ENCODE data around the gene DCLK2. TPM values are rescaled to one million over a fixed set of nuclear protein-coding genes. Genes with fewer than 3 reads are reported as not detected.

Gene DCLK2
- total RNA-seq, 1 experiment from 2014 or later, result 1.2 TPM

DNA sequence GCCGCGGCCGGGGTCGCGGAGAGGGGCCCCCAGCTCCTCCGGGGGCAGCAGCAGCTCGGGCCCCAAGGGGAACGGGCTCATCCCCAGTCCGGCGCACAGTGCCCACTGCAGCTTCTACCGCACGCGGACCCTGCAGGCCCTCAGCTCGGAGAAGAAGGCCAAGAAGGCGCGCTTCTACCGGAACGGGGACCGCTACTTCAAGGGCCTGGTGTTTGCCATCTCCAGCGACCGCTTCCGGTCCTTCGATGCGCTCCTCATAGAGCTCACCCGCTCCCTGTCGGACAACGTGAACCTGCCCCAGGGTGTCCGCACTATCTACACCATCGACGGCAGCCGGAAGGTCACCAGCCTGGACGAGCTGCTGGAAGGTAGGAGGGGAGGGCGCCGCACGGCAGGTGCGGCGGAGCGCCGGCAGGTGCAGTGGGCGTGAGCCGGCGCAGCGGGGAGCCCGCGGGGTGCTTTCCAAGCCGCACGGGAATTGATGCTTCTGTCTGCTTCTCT lies 886 bp downstream of the DCLK2 start:
- no peaks in the 10 kb centered on the region for H3K36me3 ChIP-seq (ENCODE audit: low read depth, low read length)
- H3K4me2 ChIP-seq (ENCODE audit: low read length), result peak overlapping the region; percentile 97
- no peak overlapping the region for H3K27ac ChIP-seq (ENCODE audit: low read length)
- ChIA-PET CTCF (interaction anchor here (0.6 to 1.1 kb wide), 2 partner anchors 36 to 81 kb away, joined by 3 to 4 read pairs; no protein-coding TSS in a partner anchor), POLR2A (ENCODE audit: unreplicated experiment) (no interaction called here)
- TF ChIP-seq, protein P1, sequence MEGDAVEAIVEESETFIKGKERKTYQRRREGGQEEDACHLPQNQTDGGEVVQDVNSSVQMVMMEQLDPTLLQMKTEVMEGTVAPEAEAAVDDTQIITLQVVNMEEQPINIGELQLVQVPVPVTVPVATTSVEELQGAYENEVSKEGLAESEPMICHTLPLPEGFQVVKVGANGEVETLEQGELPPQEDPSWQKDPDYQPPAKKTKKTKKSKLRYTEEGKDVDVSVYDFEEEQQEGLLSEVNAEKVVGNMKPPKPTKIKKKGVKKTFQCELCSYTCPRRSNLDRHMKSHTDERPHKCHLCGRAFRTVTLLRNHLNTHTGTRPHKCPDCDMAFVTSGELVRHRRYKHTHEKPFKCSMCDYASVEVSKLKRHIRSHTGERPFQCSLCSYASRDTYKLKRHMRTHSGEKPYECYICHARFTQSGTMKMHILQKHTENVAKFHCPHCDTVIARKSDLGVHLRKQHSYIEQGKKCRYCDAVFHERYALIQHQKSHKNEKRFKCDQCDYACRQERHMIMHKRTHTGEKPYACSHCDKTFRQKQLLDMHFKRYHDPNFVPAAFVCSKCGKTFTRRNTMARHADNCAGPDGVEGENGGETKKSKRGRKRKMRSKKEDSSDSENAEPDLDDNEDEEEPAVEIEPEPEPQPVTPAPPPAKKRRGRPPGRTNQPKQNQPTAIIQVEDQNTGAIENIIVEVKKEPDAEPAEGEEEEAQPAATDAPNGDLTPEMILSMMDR (conservative IDR thresholded peaks at IDR 0.05; ENCODE audit: low read depth, low read length), result 0 out of 2 replicates have a peak, but pooled peaks have one; percentile 18
- no peak for TF ChIP-seq EZH2phosphoT487 (IDR thresholded peaks at IDR 0.05; ENCODE audit: borderline replicate concordance, low read length)
- peak; percentile 35 for ATAC-seq
- H4K20me1 ChIP-seq (ENCODE audit: low read length), result no peaks in the 10 kb centered on the region
- H3K9me3 ChIP-seq (ENCODE audit: low read length), result no peaks in the 10 kb centered on the region
- H3K4me3 ChIP-seq (ENCODE audit: low read length), result peak overlapping the region; percentile 75
- H3K79me2 ChIP-seq (ENCODE audit: low read length), result no peaks in the 10 kb centered on the region
- intact Hi-C loops (cut with micrococcal nuclease), result loop anchor here (5.0 kb wide), 1 partner anchor 67 kb away; no protein-coding TSS in a partner anchor
- H2AFZ ChIP-seq (ENCODE audit: low read length), result peak overlapping the region; percentile 87
- H3K27me3 ChIP-seq (ENCODE audit: low read length), result no peaks in the 10 kb centered on the region
- BruUV-seq (replicated peaks), result no TSS peak
- H3K9me2 ChIP-seq (replicated peaks; ENCODE audit: low read length), result no peaks in the 10 kb centered on the region
- peak; percentile 19 for DNase-seq
- peaks cover 4% of the 10 kb centered on the region; the same call in 1 of the 2 replicates for H3K4me1 ChIP-seq (ENCODE audit: insufficient read depth, low read length)
- no peak overlapping the region for H3K9ac ChIP-seq (ENCODE audit: low read length)
- H3F3A ChIP-seq (ENCODE audit: low read length, unreplicated experiment), result no peaks in the 10 kb centered on the region

DNA sequence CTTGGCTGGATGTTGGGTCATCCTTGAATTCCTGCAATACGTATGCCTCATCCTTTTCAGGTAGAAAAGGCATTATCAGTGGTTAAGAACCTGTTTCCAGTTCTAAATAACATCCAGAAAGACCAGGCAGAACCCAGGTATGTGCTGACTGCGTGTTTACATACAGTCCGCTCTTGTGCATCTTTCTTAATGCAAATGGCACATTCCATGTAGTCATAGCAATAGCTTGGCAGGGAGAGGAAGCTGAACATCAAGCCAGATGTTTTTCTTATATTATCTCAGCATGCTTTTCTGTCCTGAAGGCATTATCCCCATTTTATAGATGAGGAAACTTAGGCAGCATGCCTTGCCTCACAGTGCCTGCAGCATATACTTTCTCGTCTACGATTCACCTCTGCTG lies 2.1 kb downstream of the DCLK2 start:
- peak overlapping the region; percentile 97; the same call in 1 of the 2 replicates for H3K4me2 ChIP-seq (ENCODE audit: low read length)
- ChIA-PET POLR2A (ENCODE audit: unreplicated experiment) (no interaction called here), CTCF (interaction anchor here (0.6 kb wide), 1 partner anchor 150 kb away, joined by 3 read pairs; no protein-coding TSS in a partner anchor)
- H2AFZ ChIP-seq (ENCODE audit: low read length), result no peak overlapping the region
- BruUV-seq (replicated peaks), result TSS peak; percentile 38
- no peaks in the 10 kb centered on the region for H3K9me3 ChIP-seq (ENCODE audit: low read length)
- H4K20me1 ChIP-seq (ENCODE audit: low read length), result no peaks in the 10 kb centered on the region
- H3K9ac ChIP-seq (ENCODE audit: low read length), result no peak overlapping the region
- H3K4me3 ChIP-seq (ENCODE audit: low read length), result no peak overlapping the region
- ATAC-seq, result no peak
- no peaks in the 10 kb centered on the region for H3K79me2 ChIP-seq (ENCODE audit: low read length)
- intact Hi-C loops (cut with micrococcal nuclease), result no loop called here
- peaks cover 4% of the 10 kb centered on the region; the same call in 1 of the 2 replicates for H3K4me1 ChIP-seq (ENCODE audit: insufficient read depth, low read length)
- H3K9me2 ChIP-seq (replicated peaks; ENCODE audit: low read length), result no peaks in the 10 kb centered on the region
- H3K36me3 ChIP-seq (ENCODE audit: low read depth, low read length), result no peaks in the 10 kb centered on the region
- DNase-seq, result no peak
- H3F3A ChIP-seq (ENCODE audit: low read length, unreplicated experiment), result no peaks in the 10 kb centered on the region
- no peak for TF ChIP-seq EZH2 (IDR thresholded peaks at IDR 0.05; ENCODE audit: low read length, unreplicated experiment)
- no peak for TF ChIP-seq EZH2phosphoT487 (IDR thresholded peaks at IDR 0.05; ENCODE audit: borderline replicate concordance, low read length)
- TF ChIP-seq, protein P1 (conservative IDR thresholded peaks at IDR 0.05; ENCODE audit: low read depth, low read length), result no peak
- no peak overlapping the region for H3K27ac ChIP-seq (ENCODE audit: low read length)
- H3K27me3 ChIP-seq (ENCODE audit: low read length), result no peaks in the 10 kb centered on the region

DNA sequence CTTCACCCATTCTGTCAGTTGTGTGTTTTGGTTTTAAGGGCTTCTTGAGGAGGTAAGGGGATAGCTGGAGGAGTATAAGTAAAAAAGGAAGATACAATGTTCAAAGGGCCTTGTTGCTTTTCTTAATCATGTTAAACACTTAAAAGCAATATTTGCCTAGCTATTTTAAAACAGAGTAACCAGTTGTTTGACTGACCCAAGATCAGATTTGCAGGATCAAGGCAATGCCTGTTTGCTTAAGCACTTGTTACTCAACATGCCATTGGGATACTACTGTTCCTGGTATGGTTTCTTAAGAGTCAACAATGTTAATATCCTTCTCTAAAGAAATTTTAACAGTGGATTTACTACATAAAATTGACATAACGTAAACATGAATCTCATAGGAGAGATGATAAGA lies 2.6 kb downstream of the DCLK2 start:
- no peak overlapping the region for H3K9ac ChIP-seq (ENCODE audit: low read length)
- ATAC-seq (no peak), DNase-seq (peak; percentile 14)
- H3F3A ChIP-seq (ENCODE audit: low read length, unreplicated experiment), result no peaks in the 10 kb centered on the region
- no peak overlapping the region for H2AFZ ChIP-seq (ENCODE audit: low read length)
- peak overlapping the region; percentile 97; the same call in 1 of the 2 replicates for H3K4me2 ChIP-seq (ENCODE audit: low read length)
- H3K27ac ChIP-seq (ENCODE audit: low read length), result no peak overlapping the region
- no peak overlapping the region for H3K4me3 ChIP-seq (ENCODE audit: low read length)
- H3K9me2 ChIP-seq (replicated peaks; ENCODE audit: low read length), result no peaks in the 10 kb centered on the region
- intact Hi-C loops (cut with micrococcal nuclease), result no loop called here
- no peaks in the 10 kb centered on the region for H3K27me3 ChIP-seq (ENCODE audit: low read length)
- BruUV-seq (replicated peaks), result no TSS peak
- no peaks in the 10 kb centered on the region for H3K36me3 ChIP-seq (ENCODE audit: low read depth, low read length)
- ChIA-PET POLR2A (ENCODE audit: unreplicated experiment) (no interaction called here), CTCF (no interaction called here)
- no peaks in the 10 kb centered on the region for H4K20me1 ChIP-seq (ENCODE audit: low read length)
- TF ChIP-seq EZH2 (IDR thresholded peaks at IDR 0.05; ENCODE audit: low read length, unreplicated experiment) (no peak), EZH2phosphoT487 (IDR thresholded peaks at IDR 0.05; ENCODE audit: borderline replicate concordance, low read length) (no peak)
- TF ChIP-seq, protein P1 (conservative IDR thresholded peaks at IDR 0.05; ENCODE audit: low read depth, low read length), result no peak
- H3K79me2 ChIP-seq (ENCODE audit: low read length), result no peaks in the 10 kb centered on the region
- H3K4me1 ChIP-seq (ENCODE audit: insufficient read depth, low read length), result peaks cover 4% of the 10 kb centered on the region; the same call in 1 of the 2 replicates
- no peaks in the 10 kb centered on the region for H3K9me3 ChIP-seq (ENCODE audit: low read length)
